Kidney (tissue), 14 donors: ENCODE results near the gene ECE1. TPM values are rescaled to one million over a fixed set of nuclear protein-coding genes. Genes with fewer than 3 reads are reported as not detected.

Experiments
- DNase-seq, 5 donors: peaks; one replicate each; pipeline ENCODE4 v3.0.0-alpha.2; 2013 to 2020
- FAIRE-seq: peaks from 2 replicates; lab custom pipeline; 2012; peaks lifted over from hg19 to GRCh38; lab: Jason Lieb, UNC
- H3K27ac ChIP-seq, 2 donors: one replicate each; pipeline ENCODE4 v1.7.0; 2013; ENCODE audit warnings: low read depth in 2 of 2, low read length in 2 of 2, inconsistent platforms in 1 of 2
- H3K27me3 ChIP-seq: one replicate; pipeline ENCODE4 v1.7.1; 2013; ENCODE audit warnings: low read length, inconsistent platforms; ENCODE audit not compliant: control insufficient read depth, insufficient read depth
- H3K36me3 ChIP-seq, 3 donors: one replicate each; pipeline versions ENCODE4 v1.7.0 to v1.7.1; 2013; ENCODE audit warnings: low read length in 3 of 3, control low read depth in 1 of 3, inconsistent platforms in 1 of 3; ENCODE audit not compliant: insufficient read depth in 3 of 3, control insufficient read depth in 2 of 3
- H3K4me1 ChIP-seq, 3 donors: one replicate each; pipeline versions ENCODE4 v1.7.0 to v1.7.1; 2013; ENCODE audit warnings: low read length in 3 of 3, inconsistent platforms in 1 of 3, low read depth in 1 of 3; ENCODE audit not compliant: control insufficient read depth in 2 of 3, insufficient read depth in 2 of 3
- H3K4me3 ChIP-seq, 3 donors: one replicate each; pipeline versions ENCODE4 v1.7.0 to v1.8.1; 2013; ENCODE audit warnings: low read length in 3 of 3, control low read depth in 1 of 3, inconsistent platforms in 1 of 3
- H3K9ac ChIP-seq, 3 donors: one replicate each; pipeline versions ENCODE4 v1.7.0 to v1.7.1; 2013; ENCODE audit warnings: low read length in 3 of 3, control low read depth in 1 of 3, inconsistent platforms in 1 of 3
- H3K9me3 ChIP-seq, 3 donors: one replicate each; pipeline versions ENCODE4 v1.7.0 to v1.7.1; 2013; ENCODE audit warnings: low read length in 3 of 3, control low read depth in 1 of 3, inconsistent platforms in 1 of 3; ENCODE audit not compliant: control insufficient read depth in 2 of 3, insufficient read depth in 1 of 3
- intact Hi-C: fragments of 100-400 bp; cut with DNase I; formaldehyde crosslinking; loops from one replicate; pipeline ENCODE4 v1.11.1; 2022
- polyA plus RNA-seq: library from polyadenylated mRNA; stranded (reverse); fragments of 350-450 nt; fragmentation: Illumina TruSeq; extraction: RNeasy Lipid Tissue Mini Kit (QIAGEN cat#74804); gene quantifications from one replicate; pipeline ENCODE4 v1.2.3, GENCODE V29; 2014; ENCODE audit warnings: low read depth, low replicate concordance; ENCODE audit not compliant: insufficient read depth
- total RNA-seq: library from RNA; stranded (reverse); fragmentation: NEBNext Ultra II Directional; extraction: Animal tissue kit (Norgen Biotek cat#: 25700); gene quantifications from one replicate; pipeline ENCODE4 v1.2.1, GENCODE V29; 2021
- TF ChIP-seq, protein P1 (sequence below): IDR thresholded peaks from 3 replicates; pipeline ENCODE4 v1.5.1; 2012; ENCODE audit warnings: mild to moderate bottlenecking, moderate library complexity, borderline replicate concordance; ENCODE audit not compliant: insufficient read depth; ENCODE audit errors: extremely low read depth
- donor health status: control.
- donor health status: control.
- donor health status: control.
- donor health status: control.
- donor health status: control.
- donor health status: DM: yes; HTN: yes; CAD: no.
- donor health status: Normal renal cell carcinoma (clear cell type).

ECE1 gene
- total and polyA plus RNA-seq, 2 donors from 2014 or later: 30.8 to 128 TPM

GRCh38 chr1:21261551-21262292 is 28.5 kb downstream of the ECE1 start:
- no peaks in the 10 kb centered on the region for H3K27me3 ChIP-seq
- TF ChIP-seq, protein P1, sequence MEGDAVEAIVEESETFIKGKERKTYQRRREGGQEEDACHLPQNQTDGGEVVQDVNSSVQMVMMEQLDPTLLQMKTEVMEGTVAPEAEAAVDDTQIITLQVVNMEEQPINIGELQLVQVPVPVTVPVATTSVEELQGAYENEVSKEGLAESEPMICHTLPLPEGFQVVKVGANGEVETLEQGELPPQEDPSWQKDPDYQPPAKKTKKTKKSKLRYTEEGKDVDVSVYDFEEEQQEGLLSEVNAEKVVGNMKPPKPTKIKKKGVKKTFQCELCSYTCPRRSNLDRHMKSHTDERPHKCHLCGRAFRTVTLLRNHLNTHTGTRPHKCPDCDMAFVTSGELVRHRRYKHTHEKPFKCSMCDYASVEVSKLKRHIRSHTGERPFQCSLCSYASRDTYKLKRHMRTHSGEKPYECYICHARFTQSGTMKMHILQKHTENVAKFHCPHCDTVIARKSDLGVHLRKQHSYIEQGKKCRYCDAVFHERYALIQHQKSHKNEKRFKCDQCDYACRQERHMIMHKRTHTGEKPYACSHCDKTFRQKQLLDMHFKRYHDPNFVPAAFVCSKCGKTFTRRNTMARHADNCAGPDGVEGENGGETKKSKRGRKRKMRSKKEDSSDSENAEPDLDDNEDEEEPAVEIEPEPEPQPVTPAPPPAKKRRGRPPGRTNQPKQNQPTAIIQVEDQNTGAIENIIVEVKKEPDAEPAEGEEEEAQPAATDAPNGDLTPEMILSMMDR: no peak
- intact Hi-C loops: no loop called here
- peak overlapping the region in 1 of 3 donors; percentile 59 for H3K9ac ChIP-seq
- H3K4me3 ChIP-seq: no peak overlapping the region
- no peaks in the 10 kb centered on the region for H3K9me3 ChIP-seq
- peaks cover 0 to 19% (median 19%) of the 10 kb centered on the region in 3 donors for H3K4me1 ChIP-seq
- no peak for FAIRE-seq
- peak in 4 of 5 donors; percentile 53 to 95 (median 74) for DNase-seq
- H3K27ac ChIP-seq: peak overlapping the region; percentile 73 to 90
- peaks cover 0 to 6% (median 3%) of the 10 kb centered on the region in 3 donors for H3K36me3 ChIP-seq

DNA sequence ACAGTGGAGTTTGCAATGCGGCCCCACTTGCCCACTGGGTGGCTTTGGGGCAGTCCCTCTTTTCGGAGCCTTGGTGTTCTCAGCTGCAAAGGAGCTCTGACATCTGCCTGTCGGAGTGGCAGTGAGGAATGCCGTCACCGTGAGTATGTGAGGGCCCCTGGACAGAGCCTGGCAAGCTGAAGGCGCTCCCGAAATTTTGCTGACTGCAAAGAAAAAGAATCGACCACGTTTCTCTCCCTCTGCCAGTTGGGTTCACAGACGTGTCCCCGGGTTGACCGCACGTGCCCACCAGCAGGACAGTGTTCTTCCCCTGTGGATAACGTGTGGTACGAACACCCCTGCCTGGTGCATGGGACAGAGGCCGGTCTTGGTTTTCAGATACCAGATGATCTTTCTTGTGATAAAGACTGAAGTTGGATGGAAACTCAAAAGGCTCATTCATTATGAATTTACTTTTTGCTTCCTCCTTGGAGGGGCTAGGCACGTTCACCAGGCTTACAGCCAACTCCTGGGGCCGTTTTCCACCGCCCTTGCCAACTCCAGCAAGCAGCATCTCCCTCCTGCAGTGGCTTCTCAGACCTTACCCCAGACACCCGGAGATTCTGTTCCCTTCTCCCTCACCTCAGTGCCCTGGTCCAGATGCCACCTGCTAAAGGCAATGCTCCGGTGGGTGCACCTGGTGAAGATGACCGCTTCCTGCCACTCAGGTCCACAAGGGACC is 29.7 kb downstream of the ECE1 start:
- Histone ChIP-seq H3K4me3 (no peak overlapping the region), H3K9me3 (no peaks in the 10 kb centered on the region), H3K27me3 (no peaks in the 10 kb centered on the region), H3K27ac (no peak overlapping the region), H3K4me1 (peaks cover 0 to 19% (median 19%) of the 10 kb centered on the region in 3 donors), H3K9ac (no peak overlapping the region), H3K36me3 (peaks cover 0 to 6% (median 5%) of the 10 kb centered on the region in 3 donors)
- intact Hi-C loops: no loop called here
- DNase-seq: no peak
- no peak for FAIRE-seq
- TF ChIP-seq, protein P1: no peak

GRCh38 chr1:21259316-21260076 is 30.8 kb downstream of the ECE1 start:
- peaks cover 0 to 19% (median 19%) of the 10 kb centered on the region in 3 donors for H3K4me1 ChIP-seq
- H3K9ac ChIP-seq: no peak overlapping the region
- no peaks in the 10 kb centered on the region for H3K27me3 ChIP-seq
- peaks cover 0 to 6% (median 6%) of the 10 kb centered on the region in 3 donors for H3K36me3 ChIP-seq
- DNase-seq (no peak), FAIRE-seq (no peak)
- intact Hi-C loops: loop anchor here (10.0 kb wide), 1 partner anchor 85 kb away; no protein-coding TSS in a partner anchor
- no peaks in the 10 kb centered on the region for H3K9me3 ChIP-seq
- H3K27ac ChIP-seq: no peak overlapping the region
- TF ChIP-seq, protein P1: no peak
- H3K4me3 ChIP-seq: no peak overlapping the region
